Activated naive CD8-positive, alpha-beta T cell (primary cell): ENCODE measurements around the gene CARM1.

Source experiments
- H3K27ac Mint-ChIP-seq: one replicate; pipeline ENCODE4 v1.8.0; 2021; ENCODE audit warnings: mixed read lengths
- H3K27me3 Mint-ChIP-seq: one replicate; pipeline ENCODE4 v1.8.0; 2021; ENCODE audit warnings: mixed read lengths
- H3K36me3 Mint-ChIP-seq: one replicate; pipeline ENCODE4 v1.8.0; 2021; ENCODE audit warnings: mixed read lengths
- H3K4me1 Mint-ChIP-seq: one replicate; pipeline ENCODE4 v1.8.0; 2021; ENCODE audit warnings: low read depth, mixed read lengths
- H3K4me3 Mint-ChIP-seq: one replicate; pipeline ENCODE4 v1.8.0; 2021; ENCODE audit warnings: mild to moderate bottlenecking, mixed read lengths
- H3K9me3 Mint-ChIP-seq: one replicate; pipeline ENCODE4 v1.8.0; 2021; ENCODE audit warnings: low read depth, mixed read lengths

CARM1 gene

GRCh38 chr19:10898633-10899032 is 27.3 kb downstream of the CARM1 start:
- H3K4me3 Mint-ChIP-seq = no peak overlapping the region

GRCh38 chr19:10899151-10899653 is 27.8 kb downstream of the CARM1 start:
- Mint-ChIP-seq H3K9me3 (no peaks in the 10 kb centered on the region), H3K4me1 (peaks cover 4% of the 10 kb centered on the region), H3K4me3 (no peak overlapping the region), H3K27me3 (no peaks in the 10 kb centered on the region), H3K36me3 (peaks cover 4% of the 10 kb centered on the region), H3K27ac (no peak overlapping the region)

More at GRCh38 chr19:10898633-10899032, 27.3 kb downstream of the CARM1 start:
- no peak overlapping the region for H3K27ac Mint-ChIP-seq
- peaks cover 4% of the 10 kb centered on the region for H3K4me1 Mint-ChIP-seq
- no peaks in the 10 kb centered on the region for H3K27me3 Mint-ChIP-seq
- no peaks in the 10 kb centered on the region for H3K9me3 Mint-ChIP-seq
- peaks cover 4% of the 10 kb centered on the region for H3K36me3 Mint-ChIP-seq

GRCh38 chr19:10907925-10908324 is 36.6 kb downstream of the CARM1 start:
- H3K4me1 Mint-ChIP-seq = no peaks in the 10 kb centered on the region
- H3K9me3 Mint-ChIP-seq = no peaks in the 10 kb centered on the region
- peaks cover 5% of the 10 kb centered on the region for H3K36me3 Mint-ChIP-seq
- no peak overlapping the region for H3K4me3 Mint-ChIP-seq
- no peaks in the 10 kb centered on the region for H3K27me3 Mint-ChIP-seq
- H3K27ac Mint-ChIP-seq = no peak overlapping the region

DNA sequence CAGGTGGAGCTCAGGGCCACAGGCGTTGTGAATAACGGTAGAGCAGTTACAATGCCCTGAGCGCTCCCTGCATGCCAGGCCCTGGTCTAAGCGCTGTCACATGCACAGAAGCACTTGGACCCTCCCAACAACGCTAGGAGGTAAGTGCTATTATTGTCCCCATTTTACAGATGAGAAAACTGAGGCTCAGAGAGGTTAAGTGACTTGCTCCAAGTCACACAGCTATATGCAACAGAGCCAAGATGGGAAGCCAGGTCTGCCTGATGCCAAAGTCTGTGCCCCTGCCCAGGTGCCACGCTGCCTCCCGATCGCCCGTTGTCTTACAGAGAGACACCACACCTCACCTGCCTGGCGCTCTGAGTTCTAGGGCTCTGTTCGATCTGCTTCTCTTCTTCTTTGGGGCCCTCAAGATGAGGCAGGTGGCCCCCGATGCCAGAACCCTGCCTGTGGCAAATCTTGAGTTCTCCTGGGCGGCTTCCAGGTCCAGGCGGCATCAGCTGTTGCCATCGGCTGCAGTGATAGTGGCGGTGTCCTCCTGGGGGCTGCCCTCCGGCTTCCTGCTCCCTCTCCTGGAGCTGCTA is 37.1 kb downstream of the CARM1 start:
- H3K27ac Mint-ChIP-seq = no peak overlapping the region
- no peaks in the 10 kb centered on the region for H3K27me3 Mint-ChIP-seq
- no peaks in the 10 kb centered on the region for H3K9me3 Mint-ChIP-seq
- H3K4me3 Mint-ChIP-seq = no peak overlapping the region
- peaks cover 3% of the 10 kb centered on the region for H3K36me3 Mint-ChIP-seq
- no peaks in the 10 kb centered on the region for H3K4me1 Mint-ChIP-seq

- H3K36me3 Mint-ChIP-seq = peaks cover 3% of the 10 kb centered on the region
- no peaks in the 10 kb centered on the region for H3K27me3 Mint-ChIP-seq
- H3K27ac Mint-ChIP-seq = no peak overlapping the region
- H3K4me3 Mint-ChIP-seq = no peak overlapping the region
- no peaks in the 10 kb centered on the region for H3K9me3 Mint-ChIP-seq
- H3K4me1 Mint-ChIP-seq = no peaks in the 10 kb centered on the region
Observed at GRCh38 chr19:10911579-10912363, 40.4 kb downstream of the CARM1 start.

DNA sequence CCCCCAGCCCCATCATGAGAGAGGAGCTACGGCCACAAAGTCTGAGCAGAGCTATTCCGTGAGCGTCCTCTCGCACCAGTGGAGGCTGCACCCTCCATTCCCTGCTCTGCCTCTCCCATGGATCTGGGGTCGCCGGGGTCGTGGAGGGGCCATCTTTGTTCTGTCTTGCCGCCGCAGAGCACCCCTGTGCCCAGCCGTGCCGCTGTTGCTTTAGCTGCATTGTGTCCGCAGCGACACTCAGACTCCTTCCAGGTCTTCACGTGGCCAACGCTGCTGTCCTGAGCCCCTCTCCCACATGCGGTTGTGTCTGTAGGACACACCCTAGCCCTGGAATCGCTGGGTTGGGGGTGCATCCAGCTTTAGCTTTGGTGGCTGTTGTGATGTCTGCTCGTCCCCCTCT is 41.3 kb downstream of the CARM1 start:
- H3K27ac Mint-ChIP-seq = no peak overlapping the region
- H3K4me3 Mint-ChIP-seq = no peak overlapping the region
- H3K27me3 Mint-ChIP-seq = no peaks in the 10 kb centered on the region
- no peaks in the 10 kb centered on the region for H3K4me1 Mint-ChIP-seq
- peaks cover 3% of the 10 kb centered on the region for H3K36me3 Mint-ChIP-seq
- no peaks in the 10 kb centered on the region for H3K9me3 Mint-ChIP-seq

DNA sequence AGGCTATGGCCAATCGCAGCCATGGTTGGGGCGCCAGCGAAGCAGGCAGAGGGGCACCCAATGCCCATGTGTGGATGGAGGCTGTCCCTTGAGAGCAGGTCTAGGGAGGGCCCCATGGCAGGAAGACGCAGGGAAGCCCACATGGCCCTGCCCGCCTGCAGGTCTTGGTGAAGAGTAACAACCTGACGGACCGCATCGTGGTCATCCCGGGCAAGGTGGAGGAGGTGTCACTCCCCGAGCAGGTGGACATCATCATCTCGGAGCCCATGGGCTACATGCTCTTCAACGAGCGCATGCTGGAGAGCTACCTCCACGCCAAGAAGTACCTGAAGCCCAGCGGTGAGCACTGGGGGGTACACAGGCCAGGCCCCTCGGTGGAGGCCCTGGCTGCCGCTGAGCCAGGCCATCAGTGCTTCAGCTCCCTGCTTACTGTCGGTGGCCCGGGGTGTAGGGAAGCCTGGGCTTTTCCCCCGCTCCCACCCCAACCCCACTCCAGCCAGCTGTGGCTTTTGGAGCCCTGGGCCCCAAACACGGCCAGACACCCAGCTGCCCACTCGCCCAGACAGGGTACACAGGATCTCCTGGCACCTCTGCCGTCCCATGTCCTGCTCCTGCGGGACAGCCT is 42.5 kb downstream of the CARM1 start:
- Mint-ChIP-seq H3K36me3 (peaks cover 3% of the 10 kb centered on the region), H3K27ac (no peak overlapping the region), H3K4me1 (no peaks in the 10 kb centered on the region), H3K4me3 (no peak overlapping the region), H3K27me3 (no peaks in the 10 kb centered on the region), H3K9me3 (no peaks in the 10 kb centered on the region)

DNA sequence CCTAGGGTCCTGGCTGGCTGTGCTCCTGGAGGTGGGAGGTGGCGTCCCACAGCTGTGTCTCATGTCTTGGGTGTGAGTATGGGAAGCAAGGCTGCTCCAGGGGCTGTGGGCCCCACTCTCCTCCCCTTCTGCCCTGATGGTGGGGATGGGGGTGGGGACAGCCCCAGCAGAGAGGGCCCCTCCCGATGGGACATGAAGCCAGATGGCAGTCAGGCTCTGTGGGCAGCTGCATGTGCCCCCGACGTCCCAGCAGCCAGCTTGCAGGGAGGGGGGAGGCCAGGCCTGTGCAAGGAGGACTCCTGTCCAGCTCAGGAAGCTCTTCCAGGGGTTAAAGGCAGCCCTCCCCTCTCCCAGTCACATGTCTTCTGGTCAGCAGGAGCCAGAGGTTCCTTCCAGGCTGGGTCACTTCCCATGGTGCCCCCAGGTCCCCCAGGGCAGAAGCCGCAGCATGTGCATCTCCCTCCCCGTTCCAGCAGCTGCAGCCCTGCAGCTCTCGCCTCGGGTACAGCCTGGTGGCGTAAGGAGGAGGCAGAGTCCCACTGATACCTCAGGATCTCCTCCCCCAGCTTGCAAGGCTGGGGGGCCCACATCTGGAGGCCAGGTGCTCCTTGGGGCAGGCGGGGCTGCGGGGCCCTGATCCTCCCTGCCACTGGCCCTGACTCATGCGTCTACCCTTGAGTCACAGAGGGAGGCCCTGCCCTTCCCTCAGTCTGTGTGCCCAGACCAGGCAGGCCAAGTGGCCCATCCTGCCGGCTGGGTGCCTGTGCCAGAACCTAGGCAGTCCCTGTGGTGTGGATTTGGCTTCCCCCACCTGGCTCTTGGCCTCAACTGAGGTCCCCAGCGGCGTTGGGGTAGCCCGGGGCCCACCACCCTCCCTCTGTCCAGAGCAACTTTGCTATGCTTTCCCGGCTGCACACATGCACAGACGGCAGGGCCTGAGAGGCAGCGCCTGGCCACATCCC is 44.1 kb downstream of the CARM1 start:
- Mint-ChIP-seq H3K4me1 (no peaks in the 10 kb centered on the region), H3K27ac (no peak overlapping the region), H3K4me3 (no peak overlapping the region), H3K9me3 (no peaks in the 10 kb centered on the region), H3K27me3 (no peaks in the 10 kb centered on the region), H3K36me3 (peaks cover 3% of the 10 kb centered on the region)

GRCh38 chr19:10916602-10917001 is 45.2 kb downstream of the CARM1 start:
- H3K36me3 Mint-ChIP-seq = peaks cover 3% of the 10 kb centered on the region
- H3K9me3 Mint-ChIP-seq = no peaks in the 10 kb centered on the region
- H3K27ac Mint-ChIP-seq = no peak overlapping the region
- no peak overlapping the region for H3K4me3 Mint-ChIP-seq
- H3K27me3 Mint-ChIP-seq = no peaks in the 10 kb centered on the region
- H3K4me1 Mint-ChIP-seq = no peaks in the 10 kb centered on the region

DNA sequence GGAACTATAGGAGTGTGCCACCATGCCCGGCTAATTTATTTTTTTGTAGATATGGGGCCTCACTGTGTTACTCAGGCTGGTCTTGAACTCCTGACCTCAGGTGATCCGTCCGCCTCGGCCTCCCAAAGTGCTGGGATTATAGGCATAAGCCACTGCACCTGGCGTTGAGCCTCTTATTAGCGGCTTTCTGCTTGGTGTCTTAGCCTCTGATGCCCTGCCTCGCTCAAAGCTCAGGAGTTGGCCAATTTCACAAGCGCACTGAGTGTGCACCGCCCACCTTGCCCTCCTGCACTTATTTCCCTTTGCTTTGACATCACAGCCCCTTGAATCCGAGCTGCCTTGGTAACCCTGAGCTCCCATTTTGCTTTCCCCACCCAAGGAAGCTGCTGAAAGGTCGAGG is 47.0 kb downstream of the CARM1 start:
- Mint-ChIP-seq H3K4me1 (no peaks in the 10 kb centered on the region), H3K27ac (no peak overlapping the region), H3K36me3 (no peaks in the 10 kb centered on the region), H3K27me3 (no peaks in the 10 kb centered on the region), H3K9me3 (no peaks in the 10 kb centered on the region), H3K4me3 (no peak overlapping the region)

GRCh38 chr19:10919352-10920287 is 48.3 kb downstream of the CARM1 start:
- Mint-ChIP-seq H3K27ac (no peak overlapping the region), H3K36me3 (no peaks in the 10 kb centered on the region), H3K4me1 (no peaks in the 10 kb centered on the region), H3K27me3 (no peaks in the 10 kb centered on the region), H3K4me3 (no peak overlapping the region), H3K9me3 (no peaks in the 10 kb centered on the region)

DNA sequence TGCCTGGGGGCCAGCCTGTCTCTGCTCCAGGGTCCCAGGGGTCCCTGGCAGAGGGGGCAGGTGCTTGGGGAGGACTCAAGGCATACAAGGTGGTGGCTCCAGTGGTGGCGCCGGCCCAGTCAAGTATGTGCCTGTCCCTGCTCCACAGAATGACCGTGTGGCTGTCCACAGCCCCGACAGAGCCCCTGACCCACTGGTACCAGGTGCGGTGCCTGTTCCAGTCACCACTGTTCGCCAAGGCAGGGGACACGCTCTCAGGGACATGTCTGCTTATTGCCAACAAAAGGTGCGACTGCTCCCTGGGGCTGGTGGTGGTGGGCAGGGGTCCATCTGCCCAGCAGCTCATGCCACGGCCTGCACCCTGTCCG is 48.9 kb downstream of the CARM1 start:
- no peaks in the 10 kb centered on the region for H3K36me3 Mint-ChIP-seq
- no peaks in the 10 kb centered on the region for H3K9me3 Mint-ChIP-seq
- H3K27me3 Mint-ChIP-seq = no peaks in the 10 kb centered on the region
- no peaks in the 10 kb centered on the region for H3K4me1 Mint-ChIP-seq
- no peak overlapping the region for H3K4me3 Mint-ChIP-seq
- no peak overlapping the region for H3K27ac Mint-ChIP-seq

GRCh38 chr19:10920781-10921180 is 49.4 kb downstream of the CARM1 start:
- H3K4me1 Mint-ChIP-seq = no peaks in the 10 kb centered on the region
- H3K27ac Mint-ChIP-seq = no peak overlapping the region
- H3K27me3 Mint-ChIP-seq = no peaks in the 10 kb centered on the region
- H3K36me3 Mint-ChIP-seq = peaks cover 2% of the 10 kb centered on the region
- H3K4me3 Mint-ChIP-seq = no peak overlapping the region
- no peaks in the 10 kb centered on the region for H3K9me3 Mint-ChIP-seq
